Measurements from ENCODE around the gene STYXL1. TPM values are rescaled to one million over a fixed set of nuclear protein-coding genes. Genes with fewer than 3 reads are reported as not detected.
A peak's percentile ranks its signal among the peaks of the same experiment; 100 is the strongest.

Gene STYXL1
- total RNA-seq, 8 experiments from 2014 or later = 33.3 to 63.4 (median 42.4) TPM

- no peaks in the 10 kb centered on the region for H3K4me1 ChIP-seq (replicated peaks in 1 of 2)
- H3K4me3 ChIP-seq = no peak overlapping the region
- ATAC-seq (replicated peaks in 6 of 8) = no peak
- H3K27ac ChIP-seq = no peak overlapping the region
- WGBS, 10 experiments = 60 to 100% (median 94%) methylated on average over 1 to 17 of the region's 35 CpGs; no CpG with 5 or more reads in 2 of the 10 experiments
- in situ Hi-C loops (cut with MboI; ENCODE audit: low pct_unique_long_range_greater_than_20kb in 2 of 9, low sequenced_read_pairs in 9 of 9, unreplicated experiment in 9 of 9) = no loop called here
Measured at GRCh38 chr7:76074306-76074971, 26.6 kb upstream of the STYXL1 start.

- no peak overlapping the region for H3K27ac ChIP-seq
- H3K4me1 ChIP-seq (replicated peaks in 1 of 2) = no peaks in the 10 kb centered on the region
- WGBS, 10 experiments = 60 to 95% (median 90%) methylated on average over 1 to 19 of the region's 45 CpGs; no CpG with 5 or more reads in 4 of the 10 experiments
- in situ Hi-C loops (cut with MboI; ENCODE audit: low pct_unique_long_range_greater_than_20kb in 2 of 9, low sequenced_read_pairs in 9 of 9, unreplicated experiment in 9 of 9) = no loop called here
- ATAC-seq (replicated peaks in 6 of 8) = no peak
- no peak overlapping the region for H3K4me3 ChIP-seq
Measured at GRCh38 chr7:76073335-76073990, 25.7 kb upstream of the STYXL1 start.

- H3K4me1 ChIP-seq (replicated peaks in 1 of 2) = no peaks in the 10 kb centered on the region
- H3K4me3 ChIP-seq = no peak overlapping the region
- no peak for ATAC-seq (replicated peaks in 6 of 8)
Measured at GRCh38 chr7:76072243-76073148, 24.7 kb upstream of the STYXL1 start.

GRCh38 chr7:76071316-76072242 lies 23.8 kb upstream of the STYXL1 start:
- H3K27ac ChIP-seq = no peak overlapping the region
- no peaks in the 10 kb centered on the region for H3K4me1 ChIP-seq (replicated peaks in 1 of 2)
- WGBS, 10 experiments = 68 to 96% (median 84%) methylated on average over 2 to 10 of the region's 47 CpGs; no CpG with 5 or more reads in 2 of the 10 experiments
- in situ Hi-C loops (cut with MboI; ENCODE audit: low pct_unique_long_range_greater_than_20kb in 2 of 9, low sequenced_read_pairs in 9 of 9, unreplicated experiment in 9 of 9) = no loop called here
- no peak overlapping the region for H3K4me3 ChIP-seq
- peak in 6 of 8 experiments; percentile 10 to 44 (median 30) for ATAC-seq (replicated peaks in 6 of 8)

More at GRCh38 chr7:76072243-76073148, 24.7 kb upstream of the STYXL1 start:
- H3K27ac ChIP-seq = no peak overlapping the region
- WGBS, 10 experiments = 85 to 100% (median 93%) methylated on average over 1 to 16 of the region's 47 CpGs; no CpG with 5 or more reads in 4 of the 10 experiments
- in situ Hi-C loops (cut with MboI; ENCODE audit: low pct_unique_long_range_greater_than_20kb in 2 of 9, low sequenced_read_pairs in 9 of 9, unreplicated experiment in 9 of 9) = no loop called here

GRCh38 chr7:76069238-76069638 lies 21.4 kb upstream of the STYXL1 start:
- in situ Hi-C loops (cut with MboI; ENCODE audit: low pct_unique_long_range_greater_than_20kb in 2 of 9, low sequenced_read_pairs in 9 of 9, unreplicated experiment in 9 of 9) = no loop called here
- ATAC-seq (replicated peaks in 6 of 8) = peak in 6 of 8 experiments; percentile 10 to 96 (median 58)
- Histone ChIP-seq H3K27ac (no peak overlapping the region), H3K4me1 (replicated peaks in 1 of 2) (no peaks in the 10 kb centered on the region), H3K4me3 (no peak overlapping the region)
- WGBS, 10 experiments = 0 to 90% (median 36%) methylated on average over 1 to 4 of the region's 8 CpGs; no CpG with 5 or more reads in 2 of the 10 experiments

- Histone ChIP-seq H3K4me1 (replicated peaks in 1 of 2) (no peaks in the 10 kb centered on the region), H3K4me3 (no peak overlapping the region), H3K27ac (no peak overlapping the region)
- no peak for ATAC-seq (replicated peaks in 6 of 8)
- in situ Hi-C loops (cut with MboI; ENCODE audit: low pct_unique_long_range_greater_than_20kb in 2 of 9, low sequenced_read_pairs in 9 of 9, unreplicated experiment in 9 of 9) = no loop called here
- WGBS, 10 experiments = 70 to 100% (median 96%) methylated on average over 2 to 11 of the region's 14 CpGs
Measured at GRCh38 chr7:76066716-76067503, 19.1 kb upstream of the STYXL1 start.

- in situ Hi-C loops (cut with MboI; ENCODE audit: low pct_unique_long_range_greater_than_20kb in 2 of 9, low sequenced_read_pairs in 9 of 9, unreplicated experiment in 9 of 9) = no loop called here
- Histone ChIP-seq H3K4me1 (replicated peaks in 1 of 2) (no peaks in the 10 kb centered on the region), H3K4me3 (no peak overlapping the region), H3K27ac (no peak overlapping the region)
- 85 to 100% (median 93%) methylated on average over 1 to 5 of the region's 14 CpGs; no CpG with 5 or more reads in 4 of the 10 experiments for WGBS, 10 experiments
- no peak for ATAC-seq (replicated peaks in 6 of 8)
Measured at GRCh38 chr7:76065016-76065612, 17.3 kb upstream of the STYXL1 start.

GRCh38 chr7:76064208-76064970 lies 16.6 kb upstream of the STYXL1 start:
- no peak overlapping the region for H3K27ac ChIP-seq
- 93 to 100% (median 98%) methylated on average over 1 to 12 of the region's 24 CpGs; no CpG with 5 or more reads in 7 of the 10 experiments for WGBS, 10 experiments
- in situ Hi-C loops (cut with MboI; ENCODE audit: low pct_unique_long_range_greater_than_20kb in 2 of 9, low sequenced_read_pairs in 9 of 9, unreplicated experiment in 9 of 9) = no loop called here

GRCh38 chr7:76063525-76063924 lies 15.7 kb upstream of the STYXL1 start:
- peak in 3 of 8 experiments; percentile 71 to 85 (median 77) for ATAC-seq (replicated peaks in 6 of 8)
- Histone ChIP-seq H3K27ac (no peak overlapping the region), H3K4me3 (no peak overlapping the region), H3K4me1 (replicated peaks in 1 of 2) (no peaks in the 10 kb centered on the region)
- in situ Hi-C loops (cut with MboI; ENCODE audit: low pct_unique_long_range_greater_than_20kb in 2 of 9, low sequenced_read_pairs in 9 of 9, unreplicated experiment in 9 of 9) = no loop called here
- WGBS, 10 experiments = 73 to 100% (median 100%) methylated on average over 1 to 3 of the region's 14 CpGs; no CpG with 5 or more reads in 5 of the 10 experiments

More at GRCh38 chr7:76064208-76064970, 16.6 kb upstream of the STYXL1 start:
- H3K4me3 ChIP-seq = no peak overlapping the region
- no peaks in the 10 kb centered on the region for H3K4me1 ChIP-seq (replicated peaks in 1 of 2)
- ATAC-seq (replicated peaks in 6 of 8) = no peak

GRCh38 chr7:76063114-76063513 lies 15.3 kb upstream of the STYXL1 start:
- WGBS, 10 experiments = 92 to 100% (median 100%) methylated on average over 1 to 6 of the region's 10 CpGs; no CpG with 5 or more reads in 5 of the 10 experiments
- H3K4me3 ChIP-seq = no peak overlapping the region
- H3K4me1 ChIP-seq (replicated peaks in 1 of 2) = no peaks in the 10 kb centered on the region
- peak in 1 of 8 experiments; percentile 17 for ATAC-seq (replicated peaks in 6 of 8)
- in situ Hi-C loops (cut with MboI; ENCODE audit: low pct_unique_long_range_greater_than_20kb in 2 of 9, low sequenced_read_pairs in 9 of 9, unreplicated experiment in 9 of 9) = no loop called here
- no peak overlapping the region for H3K27ac ChIP-seq

GRCh38 chr7:76062254-76062653 lies 14.5 kb upstream of the STYXL1 start:
- H3K4me1 ChIP-seq (replicated peaks in 1 of 2) = no peaks in the 10 kb centered on the region
- no peak overlapping the region for H3K27ac ChIP-seq
- in situ Hi-C loops (cut with MboI; ENCODE audit: low pct_unique_long_range_greater_than_20kb in 2 of 9, low sequenced_read_pairs in 9 of 9, unreplicated experiment in 9 of 9) = no loop called here
- 90 to 100% (median 95%) methylated on average over 2 to 11 of the region's 15 CpGs; no CpG with 5 or more reads in 6 of the 10 experiments for WGBS, 10 experiments
- H3K4me3 ChIP-seq = no peak overlapping the region
- ATAC-seq (replicated peaks in 6 of 8) = no peak
